ENCODE results near the gene CYP11A1. TPM values are rescaled to one million over a fixed set of nuclear protein-coding genes. Genes with fewer than 3 reads are reported as not detected.

The CYP11A1 gene
- total RNA-seq, 1 experiment from 2014 or later: 1.7 TPM

GRCh38 chr15:74373056-74373650 lies 5.7 kb upstream of the CYP11A1 start:
- TF ChIP-seq CTCF (conservative IDR thresholded peaks at IDR 0.05): no peak
- no peak overlapping the region for H3K4ac ChIP-seq (ENCODE audit: low read depth, low read length)
- H2AK5ac ChIP-seq (ENCODE audit: insufficient read length, low read length): no peak overlapping the region
- H3K9ac ChIP-seq (ENCODE audit: extremely low read depth, insufficient read length, low read length): no peak overlapping the region
- no peaks in the 10 kb centered on the region for H3K79me1 ChIP-seq (ENCODE audit: insufficient read depth, low read depth, low read length, poor library complexity, severe bottlenecking)
- H4K5ac ChIP-seq (ENCODE audit: insufficient read length, low read depth, low read length): no peak overlapping the region
- no peak overlapping the region for H3K14ac ChIP-seq (ENCODE audit: insufficient read depth, low read length)
- no peak overlapping the region for H2BK20ac ChIP-seq (ENCODE audit: low read depth, low read length, poor library complexity, severe bottlenecking)
- H3K27ac ChIP-seq (ENCODE audit: insufficient read length, low read depth, low read length): no peak overlapping the region
- no peaks in the 10 kb centered on the region for H4K20me1 ChIP-seq (ENCODE audit: control insufficient read depth, insufficient read depth, insufficient read length)
- H3K18ac ChIP-seq (ENCODE audit: insufficient read length, low read depth, low read length): no peak overlapping the region
- H3K79me2 ChIP-seq (ENCODE audit: insufficient read depth, low read length): no peaks in the 10 kb centered on the region
- H4K91ac ChIP-seq (ENCODE audit: insufficient read length, low read depth, low read length): no peak overlapping the region
- no peak overlapping the region for H3K23ac ChIP-seq (ENCODE audit: insufficient read length, low read depth, low read length)
- no peak overlapping the region for H2BK5ac ChIP-seq (ENCODE audit: insufficient read length, low read length)
- H2BK15ac ChIP-seq (ENCODE audit: low read depth, low read length): no peak overlapping the region
- no peaks in the 10 kb centered on the region for H3K9me3 ChIP-seq (ENCODE audit: control insufficient read depth, low read depth, low read length)
- H3K27me3 ChIP-seq (ENCODE audit: insufficient read depth, low read length): no peaks in the 10 kb centered on the region; the same call in 1 of the 2 replicates
- no peak overlapping the region for H2BK12ac ChIP-seq (ENCODE audit: insufficient read length, low read depth, low read length)
- no peak overlapping the region for H2AFZ ChIP-seq (ENCODE audit: low read length)
- peak overlapping the region; percentile 14 to 82; a peak in 4 of 5 replicates for H3K4me3 Mint-ChIP-seq
- no peaks in the 10 kb centered on the region for H3K9me3 Mint-ChIP-seq
- no peaks in the 10 kb centered on the region; the same call in 1 of the 2 replicates for H3K4me1 ChIP-seq (ENCODE audit: insufficient read depth, low read length)
- H3K27me3 Mint-ChIP-seq (ENCODE audit: low read depth): peaks cover 19% of the 10 kb centered on the region
- H3K36me3 Mint-ChIP-seq (ENCODE audit: insufficient read depth in 1 of 3, low read depth in 3 of 3): no peaks in the 10 kb centered on the region
- H3K23me2 ChIP-seq (ENCODE audit: insufficient read length, low read depth, low read length, poor library complexity, severe bottlenecking): peaks cover 11% of the 10 kb centered on the region
- no peak overlapping the region for H3K27ac Mint-ChIP-seq
- H3T11ph ChIP-seq (ENCODE audit: low read length): no peak overlapping the region
- H3K4me2 ChIP-seq (ENCODE audit: insufficient read depth, insufficient read length, low read length): peak overlapping the region; percentile 50
- no CpG with 5 or more reads among the region's 13 CpGs for WGBS (ENCODE audit: extremely low coverage, insufficient read length, low lambda C conversion rate)
- no peak for DNase-seq
- no peak overlapping the region for H4K8ac ChIP-seq (replicated peaks; ENCODE audit: insufficient read length, low read depth, low read length)
- no peak overlapping the region for H3K56ac ChIP-seq (ENCODE audit: insufficient read length, low read depth, low read length)
- H3K4me1 Mint-ChIP-seq: peaks cover 13 to 15% of the 10 kb centered on the region in 2 experiments
- no peak overlapping the region for H2BK120ac ChIP-seq (ENCODE audit: low read depth, low read length, poor library complexity, severe bottlenecking)
